Right lobe of liver (tissue), 6 donors: ENCODE results near the gene MAP3K20. TPM values are rescaled to one million over a fixed set of nuclear protein-coding genes. Genes with fewer than 3 reads are reported as not detected.
A peak's percentile ranks its signal among the peaks of the same experiment; 100 is the strongest.

Experiments
- ATAC-seq, 4 donors: fragments of 200-7000 bp; cut with Tn5 transposase; one replicate each; pipeline ENCODE4 v1.9.1; 2020; ENCODE audit warnings: mild to moderate bottlenecking in 4 of 4, moderate library complexity in 4 of 4
- DNase-seq, 3 donors: peaks; one replicate each; pipeline ENCODE4 v3.0.0-alpha.2; 2020
- H3K27ac ChIP-seq, 3 donors: fragments of 200-600 bp; one replicate each; pipeline ENCODE4 v1.8.0; 2022
- H3K27me3 ChIP-seq, 2 donors: fragments of 200-600 bp; one replicate each; pipeline ENCODE4 v1.8.0; 2022
- H3K36me3 ChIP-seq, 4 donors: fragments of 200-600 bp; sonication (generic) in 1 of 4; one replicate each; pipeline versions ENCODE4 v1.5.1 to v1.8.0; 2017 to 2022; ENCODE audit warnings: control low read depth in 1 of 4
- H3K4me1 ChIP-seq, 4 donors: fragments of 200-600 bp; sonication (generic) in 1 of 4; one replicate each; pipeline versions ENCODE4 v1.5.1 to v1.8.0; 2017 to 2022; ENCODE audit warnings: control low read depth in 1 of 4
- H3K4me3 ChIP-seq, 3 donors: fragments of 200-600 bp; one replicate each; pipeline ENCODE4 v1.8.0; 2022
- H3K9me3 ChIP-seq, 4 donors: fragments of 200-600 bp; sonication (generic) in 1 of 4; one replicate each; pipeline versions ENCODE4 v1.5.1 to v1.8.0; 2017 to 2022; ENCODE audit warnings: control low read depth in 1 of 4
- CTCF ChIP-seq, 4 donors: fragments of 200-600 bp in 3 of 4; fragments of 450-650 bp in 1 of 4; IDR thresholded peaks; one replicate each; pipeline versions ENCODE4 v1.5.1 to v1.8.0; 2016 to 2022; ENCODE audit warnings: antibody characterized with exemption in 4 of 4, mild to moderate bottlenecking in 2 of 4
- POLR2A ChIP-seq: fragments of 450-650 bp; IDR thresholded peaks from one replicate; pipeline ENCODE4 v1.6.1; 2017; ENCODE audit warnings: antibody characterized with exemption, mild to moderate bottlenecking
- WGBS: methylation state at CpG from one replicate; pipeline ENCODE4 v1.1.6; 2018; ENCODE audit warnings: low coverage, low lambda C conversion rate; ENCODE audit not compliant: insufficient coverage; ENCODE audit errors: missing lambda C conversion rate; 5-methylcytosine and 5-hydroxymethylcytosine counted together
- intact Hi-C, 2 donors: fragments of 100-400 bp; cut with DNase I; formaldehyde crosslinking; loops; one replicate each; pipeline versions ENCODE4 v1.11.2 to v1.14.1; 2022
- total RNA-seq, 6 experiments: library from RNA; depleted of rRNA in 2 of 6; stranded (reverse); fragments of >200 nt in 2 of 6; fragmentation: NEBNext Ultra II Directional in 3 of 6; extraction: Animal tissue kit (Norgen Biotek cat#: 25700) in 3 of 6; gene quantifications; one replicate each; pipeline versions ENCODE4 v1.1.0 to v1.2.4, GENCODE V29; 2016 to 2023
- donor health status: DM: no; HTN: yes; CAD: no.
- donor health status: DM: no; HTN: no; CAD: no.
- donor health status: DM: no; HTN: no; CAD: no.
- donor health status: DM: no; HTN: yes; CAD: no.
- donor health status: DM: no; HTN: yes; CAD: no.

MAP3K20 gene
- total RNA-seq, 6 experiments from 2014 or later, result 16.0 to 36.8 (median 22.0) TPM

- DNase-seq, result no peak
These were observed 70.9 kb downstream of the MAP3K20 start for GRCh38 chr2:173146590-173146989.

GRCh38 chr2:173148520-173148919 lies 72.9 kb downstream of the MAP3K20 start:
- peaks cover 0 to 6% (median 0%) of the 10 kb centered on the region in 4 donors for H3K4me1 ChIP-seq
- 83% methylated on average over 3 of the region's 4 CpGs for WGBS
- intact Hi-C loops, result no loop called here
- DNase-seq, result no peak
- no peaks in the 10 kb centered on the region for H3K9me3 ChIP-seq
- H3K4me3 ChIP-seq, result no peak overlapping the region
- no peak for TF ChIP-seq CTCF (IDR thresholded peaks at IDR 0.05)
- no peak for TF ChIP-seq POLR2A
- no peaks in the 10 kb centered on the region for H3K36me3 ChIP-seq
- H3K27ac ChIP-seq, result no peak overlapping the region
- peak in 1 of 4 donors; percentile 9 for ATAC-seq
- no peaks in the 10 kb centered on the region for H3K27me3 ChIP-seq

More at GRCh38 chr2:173146590-173146989, 70.9 kb downstream of the MAP3K20 start:
- intact Hi-C loops, result no loop called here
- TF ChIP-seq POLR2A (no peak), CTCF (IDR thresholded peaks at IDR 0.05) (no peak)
- H3K4me1 ChIP-seq, result peaks cover 0 to 2% (median 0%) of the 10 kb centered on the region in 4 donors
- H3K4me3 ChIP-seq, result no peak overlapping the region
- H3K9me3 ChIP-seq, result no peaks in the 10 kb centered on the region
- WGBS, result 73% methylated on average over 3 of the region's 3 CpGs
- no peak for ATAC-seq
- H3K27me3 ChIP-seq, result no peaks in the 10 kb centered on the region
- H3K36me3 ChIP-seq, result no peaks in the 10 kb centered on the region
- H3K27ac ChIP-seq, result no peak overlapping the region

GRCh38 chr2:173149491-173149890 lies 73.8 kb downstream of the MAP3K20 start:
- H3K27me3 ChIP-seq, result no peaks in the 10 kb centered on the region
- no peak for TF ChIP-seq POLR2A
- no peak for TF ChIP-seq CTCF (IDR thresholded peaks at IDR 0.05)
- no peak overlapping the region for H3K4me3 ChIP-seq
- WGBS, result 75% methylated on average over 2 of the region's 4 CpGs
- DNase-seq, result no peak
- H3K27ac ChIP-seq, result no peak overlapping the region
- peak in 3 of 4 donors; percentile 40 to 45 (median 43) for ATAC-seq
- H3K4me1 ChIP-seq, result peaks cover 0 to 6% (median 0%) of the 10 kb centered on the region in 4 donors
- no peaks in the 10 kb centered on the region for H3K36me3 ChIP-seq
- intact Hi-C loops, result no loop called here
- no peaks in the 10 kb centered on the region for H3K9me3 ChIP-seq

GRCh38 chr2:173150087-173150486 lies 74.4 kb downstream of the MAP3K20 start:
- Histone ChIP-seq H3K9me3 (no peaks in the 10 kb centered on the region), H3K4me1 (peaks cover 0 to 6% (median 0%) of the 10 kb centered on the region in 4 donors), H3K4me3 (no peak overlapping the region), H3K36me3 (no peaks in the 10 kb centered on the region), H3K27me3 (no peaks in the 10 kb centered on the region), H3K27ac (no peak overlapping the region)
- ATAC-seq, result no peak
- no peak for DNase-seq
- WGBS, result 53% methylated on average over 2 of the region's 2 CpGs
- TF ChIP-seq POLR2A (no peak), CTCF (IDR thresholded peaks at IDR 0.05) (no peak)
- intact Hi-C loops, result no loop called here

- no peak for TF ChIP-seq CTCF (IDR thresholded peaks at IDR 0.05)
- TF ChIP-seq POLR2A, result no peak
- Histone ChIP-seq H3K4me3 (no peak overlapping the region), H3K27me3 (no peaks in the 10 kb centered on the region), H3K27ac (no peak overlapping the region), H3K4me1 (peaks cover 0 to 6% (median 0%) of the 10 kb centered on the region in 4 donors), H3K36me3 (no peaks in the 10 kb centered on the region), H3K9me3 (no peaks in the 10 kb centered on the region)
- intact Hi-C loops, result no loop called here
- ATAC-seq, result no peak
- no peak for DNase-seq
These were observed 75.3 kb downstream of the MAP3K20 start for GRCh38 chr2:173150963-173151362.
